Astrocyte of the hippocampus (primary cell): Measurements from ENCODE around the gene CLCN7.
"Not testable (repeated sequence)": the region's sequence is repeated elsewhere in the genome, so short reads cannot be mapped to it uniquely, and the experiment has no call there.

ENCODE experiments used
- DNase-seq: peaks from one replicate; pipeline ENCODE4 v3.0.0; 2011; ENCODE audit warnings: low read depth, low spot score

The CLCN7 gene

DNA sequence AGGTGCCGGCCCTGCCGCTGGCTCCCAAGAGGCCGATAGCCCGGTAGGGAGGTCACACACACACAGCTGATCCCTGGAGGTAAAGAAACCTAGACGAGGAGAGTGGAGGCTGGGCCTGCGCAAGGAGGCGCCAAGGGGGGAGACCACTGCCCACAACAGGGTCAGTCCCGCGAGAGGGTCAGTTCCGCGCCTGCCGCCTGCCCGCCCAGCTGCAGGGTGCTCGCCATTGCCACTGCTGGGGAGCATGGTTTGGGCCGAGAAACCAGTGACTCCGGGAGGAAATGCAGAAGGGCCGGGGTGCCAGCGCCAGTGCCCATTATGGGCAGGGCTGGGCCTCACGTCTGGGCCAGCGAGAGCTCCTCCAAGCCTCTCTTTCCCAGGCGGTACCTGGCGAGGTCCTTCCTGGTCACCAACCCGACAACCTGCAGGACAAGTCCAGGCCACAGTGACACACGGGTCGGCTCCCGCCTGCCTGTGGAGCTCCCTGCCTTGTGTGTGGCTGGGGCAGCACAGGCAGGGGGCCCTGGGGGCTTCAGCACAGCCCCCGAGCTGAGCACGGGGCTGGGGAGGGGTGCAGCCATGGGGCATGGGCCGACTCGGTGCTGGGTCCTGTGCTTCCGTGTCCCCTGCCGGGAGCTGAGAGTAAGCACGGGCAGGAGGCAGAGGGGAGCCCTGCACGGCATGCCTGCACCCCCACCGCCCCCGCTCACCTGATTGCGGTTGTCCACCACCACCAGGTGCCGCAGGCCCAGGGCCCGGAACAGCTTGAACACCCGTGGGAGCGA lies 28.3 kb downstream of the CLCN7 start:
- no peak for DNase-seq

DNA sequence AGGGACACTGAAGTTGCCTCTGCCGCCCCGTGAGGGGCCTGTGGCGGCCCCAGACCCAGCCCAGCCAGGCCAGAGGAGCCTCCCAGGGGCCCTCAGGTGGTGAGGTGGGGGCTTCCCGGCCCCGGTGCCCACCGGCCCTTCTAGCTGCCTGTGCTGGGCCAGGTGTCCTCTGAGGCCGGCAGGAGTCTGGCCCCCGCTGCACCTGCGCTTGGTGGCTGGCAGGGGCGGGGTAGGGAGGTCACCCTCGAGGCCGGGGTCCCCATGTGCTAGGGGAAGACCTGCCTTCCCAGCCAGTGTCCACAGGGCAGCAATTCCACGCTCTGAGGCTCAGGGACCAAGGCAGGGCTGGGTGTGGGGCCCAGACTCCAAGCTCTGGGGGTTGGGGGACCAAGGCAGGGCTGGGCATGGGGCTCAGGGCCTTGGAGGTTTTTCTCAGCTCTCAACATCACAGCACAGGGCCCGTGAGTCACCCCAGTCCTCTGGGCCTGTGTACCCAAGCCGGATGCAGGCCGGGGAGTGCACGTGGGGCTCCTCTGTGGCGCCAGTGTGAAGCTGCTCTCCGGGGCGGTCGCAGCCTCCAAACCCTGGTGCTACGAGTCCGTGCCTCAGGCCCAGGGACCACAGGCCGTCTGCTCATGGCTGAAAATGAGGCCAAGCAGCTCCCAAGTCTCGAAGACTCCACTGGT lies 29.2 kb downstream of the CLCN7 start:
- no peak for DNase-seq

- DNase-seq: no peak
Measured at GRCh38 chr16:1444730-1445517, 29.9 kb downstream of the CLCN7 start.

GRCh38 chr16:1443980-1444729 lies 30.7 kb downstream of the CLCN7 start, which contains the start of gene CCDC154:
TSS of gene CCDC154 (minus strand) at chr16:1444556. CDS start at chr16:1444322, 234 bp downstream.
- DNase-seq: no peak

DNA sequence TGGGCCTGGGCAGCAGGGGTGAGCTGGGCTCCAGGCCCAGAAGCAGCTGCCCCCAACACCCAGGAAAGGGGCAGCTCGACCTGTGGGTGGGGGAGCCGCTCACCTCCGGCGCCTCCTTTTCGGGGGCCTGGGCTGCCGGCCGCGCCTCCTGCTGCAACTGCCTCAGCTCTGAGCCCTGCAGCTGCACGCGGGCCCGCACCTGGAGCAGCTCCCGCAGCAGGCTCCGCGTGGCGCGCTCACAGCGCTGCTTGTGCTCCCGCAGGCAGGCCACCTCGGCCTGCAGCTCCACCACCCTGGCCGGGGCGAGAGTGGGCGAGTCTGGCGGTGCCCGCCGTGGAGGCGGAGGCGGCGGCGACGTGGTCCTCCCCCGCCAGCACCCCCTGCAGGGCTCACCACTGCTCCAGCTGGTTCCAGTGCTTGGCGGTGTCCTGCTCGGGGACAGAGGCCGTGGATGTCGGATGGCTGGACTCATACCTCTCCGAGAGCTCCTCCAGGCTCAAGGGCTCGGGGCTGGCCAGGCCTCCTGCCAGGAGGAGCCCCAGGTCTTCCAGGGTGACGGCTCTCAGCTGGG lies 31.3 kb downstream of the CLCN7 start:
- DNase-seq: no peak

DNA sequence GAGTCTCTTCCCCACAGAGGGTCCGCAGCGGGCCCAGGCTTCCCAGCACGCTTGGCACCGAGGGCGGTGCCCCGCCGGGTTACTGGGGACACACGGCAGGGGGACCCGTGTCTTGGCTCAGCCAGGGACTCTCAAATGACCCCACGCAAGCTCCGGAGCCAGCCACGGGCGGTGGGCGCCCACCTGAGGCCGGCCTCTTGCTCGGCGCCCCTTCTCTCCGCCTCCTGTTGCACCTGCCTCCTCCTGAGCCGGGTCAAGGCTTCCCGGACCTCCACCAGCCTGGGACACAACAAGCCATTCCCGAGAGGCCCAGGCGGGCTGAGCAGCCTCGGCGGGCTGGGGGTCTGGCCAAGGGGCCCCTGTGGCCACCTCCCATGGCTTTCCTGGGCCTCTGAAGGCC lies 32.1 kb downstream of the CLCN7 start:
- no peak for DNase-seq

DNA sequence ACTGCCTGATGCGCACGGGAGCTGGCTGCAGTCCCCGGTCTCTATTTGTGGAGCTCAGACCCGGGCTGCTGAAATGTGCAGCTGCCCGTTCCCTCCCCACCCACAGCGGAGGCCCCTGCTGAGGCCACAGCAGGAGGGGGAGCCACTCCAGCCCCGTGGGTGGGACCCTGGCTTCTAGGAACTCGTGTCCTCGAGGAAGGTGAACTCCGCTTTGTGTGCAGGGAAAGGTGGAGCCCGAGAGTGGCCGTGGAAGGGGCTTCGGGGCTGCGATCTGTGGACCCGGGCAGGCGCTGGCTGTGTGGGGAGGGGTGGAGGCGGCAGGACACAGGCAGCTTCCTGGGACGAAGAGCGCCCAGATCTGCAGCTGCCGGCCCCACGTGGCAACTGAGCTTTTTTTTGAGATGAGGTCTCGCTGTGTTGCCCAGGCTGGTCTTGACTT lies 33.4 kb downstream of the CLCN7 start:
- DNase-seq: no peak

GRCh38 chr16:1439699-1440074 lies 35.1 kb downstream of the CLCN7 start:
- DNase-seq: not testable (repeated sequence)

GRCh38 chr16:1439058-1439698 lies 35.6 kb downstream of the CLCN7 start:
- DNase-seq: no peak

DNA sequence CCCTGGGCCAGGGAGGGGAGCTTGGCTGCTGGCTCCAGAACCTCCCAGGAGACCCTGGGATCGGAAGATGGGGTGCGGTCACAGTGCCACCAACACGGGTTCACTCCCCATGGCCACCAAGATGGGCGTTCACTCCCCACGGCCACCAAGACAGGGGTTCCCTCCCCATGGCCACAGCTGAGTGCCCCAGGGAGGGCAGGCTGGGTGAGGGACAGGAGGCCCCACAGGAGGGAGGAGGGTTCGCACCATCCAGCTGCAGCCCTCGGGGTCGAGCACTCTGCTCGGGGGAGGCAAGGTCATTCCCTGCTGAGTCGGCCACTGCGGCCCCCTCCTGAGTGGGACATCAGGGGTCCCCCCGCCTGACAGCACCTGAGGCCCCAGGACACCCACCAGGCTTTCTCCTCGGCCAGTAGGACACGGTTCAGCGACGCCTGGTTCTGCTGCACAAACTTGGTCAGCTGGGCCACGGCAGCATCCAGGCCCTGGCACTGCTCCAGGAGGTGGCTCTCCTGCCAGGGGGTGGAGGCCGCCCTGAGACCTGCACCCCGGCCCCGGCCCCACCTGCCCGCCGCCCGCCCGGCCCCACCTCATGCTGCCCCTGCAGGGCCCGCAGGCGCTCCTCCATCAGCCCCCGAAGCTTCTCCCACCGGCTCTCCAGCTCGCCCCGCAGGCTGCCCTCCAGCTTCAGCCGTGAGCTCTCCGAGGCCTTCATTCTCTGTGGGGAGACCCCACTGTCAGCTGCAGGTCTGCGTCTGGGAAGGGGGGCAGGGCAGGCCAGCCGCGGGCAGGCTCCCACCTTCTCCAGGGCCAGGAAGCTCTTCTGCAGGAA lies 36.4 kb downstream of the CLCN7 start:
- DNase-seq: no peak

DNA sequence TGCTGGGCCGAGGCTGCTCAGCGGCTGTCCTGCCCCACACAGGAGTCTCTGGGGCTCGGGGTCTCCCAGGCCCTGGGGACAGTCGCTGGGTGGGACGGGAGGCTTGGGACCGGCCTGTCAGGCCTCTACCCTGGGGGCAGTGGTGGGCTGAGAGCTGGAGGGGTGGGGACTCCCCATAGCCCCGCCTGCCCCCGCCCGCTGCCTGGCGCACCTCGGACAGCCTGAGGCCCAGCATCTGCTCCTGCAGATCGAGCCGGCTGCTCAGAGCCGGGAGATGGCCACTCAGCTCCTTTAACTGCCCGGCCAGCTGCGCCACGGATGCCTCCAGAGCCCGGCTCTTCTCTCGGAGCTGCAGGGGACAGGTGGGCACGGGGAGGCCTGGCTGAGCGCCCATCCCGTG lies 37.2 kb downstream of the CLCN7 start:
- no peak for DNase-seq

DNA sequence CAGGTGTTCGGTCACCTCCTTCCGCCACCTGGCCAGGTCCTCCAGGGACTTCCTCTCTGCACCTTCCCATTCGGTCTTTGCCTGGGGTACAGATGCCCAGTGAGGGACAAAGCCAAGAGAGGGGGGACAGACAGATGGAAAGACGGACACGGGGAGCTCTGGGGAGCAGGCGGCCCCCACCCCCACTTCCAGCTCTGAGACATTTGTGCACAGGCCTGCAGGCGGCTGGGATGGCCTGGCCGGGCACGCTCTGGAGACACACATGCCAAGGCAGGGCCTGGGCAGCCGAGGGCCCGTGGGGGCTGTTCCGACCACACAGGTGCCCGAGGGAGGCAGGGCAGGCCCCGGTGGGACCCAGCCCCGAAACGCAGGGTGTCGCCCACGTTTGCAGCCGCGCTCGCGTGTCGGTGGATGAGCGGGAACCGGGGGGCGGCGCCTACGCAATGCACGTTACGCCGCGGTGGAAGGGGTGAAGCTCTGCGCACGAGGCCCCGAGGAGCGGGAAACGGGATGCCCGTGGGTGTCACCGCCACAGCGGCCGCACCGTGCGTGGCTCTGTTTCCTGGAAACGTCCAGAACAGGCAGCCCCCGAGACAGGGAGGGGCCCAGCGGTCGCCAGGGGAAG lies 38.0 kb downstream of the CLCN7 start:
- no peak for DNase-seq

DNA sequence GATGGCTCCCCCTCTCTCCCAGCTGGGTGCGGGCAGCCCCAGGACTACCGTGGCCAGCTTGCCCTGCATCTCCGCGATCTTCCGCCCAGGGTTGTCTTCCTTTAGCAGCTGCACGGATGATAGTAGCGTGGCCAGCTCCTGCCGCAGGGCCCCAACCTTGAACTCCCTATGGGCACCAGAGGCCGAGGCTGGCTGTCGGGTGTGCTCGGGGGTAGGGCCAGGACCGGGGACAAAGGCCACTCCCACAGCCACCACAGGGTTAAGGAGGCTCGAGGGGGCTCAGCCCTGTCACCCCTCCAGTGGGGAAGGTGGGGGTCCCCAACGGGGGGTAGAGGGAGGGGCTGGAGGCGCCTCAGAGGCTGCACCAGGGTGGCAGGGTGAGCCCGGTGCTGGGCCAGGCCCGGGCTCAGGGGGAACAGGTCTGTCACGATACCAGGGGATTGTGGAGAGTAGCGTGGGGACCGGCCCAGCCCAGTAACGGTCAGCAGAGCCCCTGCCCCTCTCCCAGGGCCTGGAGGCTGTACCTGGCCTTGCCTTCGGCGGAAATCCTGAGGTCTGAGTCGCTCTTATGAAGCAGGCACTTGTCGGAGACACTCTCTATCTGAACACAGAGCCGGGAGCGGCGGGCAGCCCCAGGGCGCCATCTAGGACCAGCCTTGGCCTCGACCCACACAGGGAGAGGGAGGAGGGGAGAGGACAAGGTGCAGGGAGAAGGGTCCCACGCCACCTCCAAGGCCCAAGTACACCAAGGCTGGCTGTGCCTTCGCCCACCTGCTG lies 38.7 kb downstream of the CLCN7 start:
- no peak for DNase-seq

DNA sequence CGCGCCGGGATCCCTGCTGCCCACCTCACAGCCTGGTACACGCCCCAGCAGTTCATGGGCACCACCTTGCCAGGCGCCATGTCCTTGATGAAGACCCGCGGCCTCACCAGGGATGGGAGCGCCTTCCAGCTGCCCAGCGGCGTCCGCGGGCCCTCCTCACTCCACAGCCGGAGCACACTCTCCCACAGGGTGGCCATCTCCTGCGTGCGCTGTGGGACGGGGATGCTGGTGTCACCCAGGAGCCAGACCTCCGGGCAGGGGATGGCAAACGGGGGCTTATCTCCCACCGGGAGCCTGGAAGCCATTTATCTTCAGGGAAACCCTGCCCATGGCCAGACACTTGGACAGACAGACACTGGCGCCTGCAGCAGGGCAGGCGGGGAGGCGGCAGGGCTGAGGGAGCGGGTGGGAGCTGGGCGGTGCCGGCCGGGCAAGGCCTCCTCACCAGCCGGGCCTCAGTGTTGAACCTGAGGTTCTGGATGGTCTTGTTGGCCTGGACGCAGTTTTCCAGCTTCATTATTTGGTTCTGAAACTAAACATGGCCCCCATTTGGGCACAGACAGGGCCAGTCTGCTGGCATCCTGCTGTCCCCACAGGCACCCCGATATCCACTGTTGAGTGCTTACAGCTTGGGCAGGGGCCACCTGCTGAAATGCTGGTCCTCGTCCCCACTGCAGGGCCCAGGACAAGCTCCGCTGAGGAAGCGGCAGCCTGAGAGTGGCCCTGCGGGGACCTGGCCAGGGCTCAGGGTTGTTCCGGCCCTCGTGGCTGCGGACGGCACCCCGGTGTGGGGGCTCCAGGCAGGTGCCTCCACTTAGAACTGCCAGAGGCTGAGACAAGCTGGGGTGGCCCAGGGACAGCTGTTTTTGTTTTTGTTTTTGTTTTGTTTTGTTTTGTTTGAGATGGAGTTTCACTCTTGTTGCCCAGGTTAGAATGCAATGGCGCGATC lies 39.9 kb downstream of the CLCN7 start:
- no peak for DNase-seq

GRCh38 chr16:1433756-1434155 lies 41.1 kb downstream of the CLCN7 start:
- DNase-seq: no peak

- DNase-seq: no peak
Measured at GRCh38 chr16:1433263-1433560, 41.6 kb downstream of the CLCN7 start.

DNA sequence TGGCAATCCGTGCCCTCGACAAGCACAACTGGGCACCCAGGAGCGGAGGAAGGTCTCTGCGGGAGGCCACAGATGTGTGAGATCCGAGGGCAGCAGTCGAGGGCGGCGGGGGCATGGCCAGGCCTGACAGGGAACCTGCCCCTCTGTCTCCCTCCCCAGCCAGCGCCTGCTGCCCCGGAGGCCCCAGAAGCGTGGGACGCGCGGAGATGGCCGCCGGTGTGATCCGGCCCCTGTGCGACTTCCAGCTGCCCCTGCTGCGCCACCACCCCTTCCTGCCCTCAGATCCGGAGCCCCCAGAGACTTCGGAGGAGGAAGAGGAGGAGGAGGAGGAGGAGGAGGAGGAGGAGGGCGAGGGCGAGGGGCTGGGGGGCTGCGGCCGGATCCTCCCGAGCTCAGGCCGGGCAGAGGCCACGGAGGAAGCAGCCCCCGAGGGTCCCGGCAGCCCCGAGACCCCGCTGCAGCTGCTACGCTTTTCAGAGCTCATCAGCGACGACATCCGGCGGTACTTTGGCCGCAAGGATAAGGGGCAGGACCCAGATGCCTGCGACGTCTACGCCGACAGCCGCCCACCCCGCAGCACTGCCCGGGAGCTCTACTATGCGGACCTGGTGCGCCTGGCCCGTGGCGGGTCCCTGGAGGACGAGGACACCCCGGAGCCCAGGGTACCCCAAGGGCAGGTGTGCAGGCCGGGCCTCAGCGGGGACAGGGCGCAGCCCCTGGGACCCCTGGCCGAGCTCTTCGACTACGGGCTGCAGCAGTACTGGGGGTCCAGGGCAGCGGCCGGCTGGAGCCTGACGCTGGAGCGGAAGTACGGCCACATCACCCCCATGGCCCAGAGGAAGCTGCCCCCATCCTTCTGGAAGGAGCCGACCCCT lies 42.2 kb downstream of the CLCN7 start:
- DNase-seq: no peak
